PC-9 (cell line): Measurements from ENCODE around the gene NHLRC1. TPM values are rescaled to one million over a fixed set of nuclear protein-coding genes. Genes with fewer than 3 reads are reported as not detected.

Source experiments
- BruUV-seq: library from RNA; stranded (reverse); fragments of 400-500 nt; replicated peaks from 2 replicates; lab custom pipeline; 2021; lab: Mats Ljungman, UMichigan
- CTCF ChIA-PET: fragments of 300-600 bp; sonication (Branson Sonifier 250); formaldehyde crosslinking; loops from one replicate; lab custom pipeline; 2022; ENCODE audit warnings: antibody characterized with exemption; lab: Charles Lee
- POLR2A ChIA-PET: fragments of 300-600 bp; sonication (Branson Sonifier 250); formaldehyde crosslinking; loops from one replicate; lab custom pipeline; 2022; ENCODE audit warnings: antibody characterized with exemption; ENCODE audit not compliant: unreplicated experiment; lab: Charles Lee
- DNase-seq, 2 experiments: peaks; one replicate each; pipeline versions ENCODE4 v3.0.0 to v3.0.0-alpha.2; 2015 to 2022; ENCODE audit warnings: mixed read lengths in 1 of 2
- H2AFZ ChIP-seq: fragments of 200-600 bp; sonication (generic); 2 replicates; pipeline ENCODE4 v1.8.1; 2017; ENCODE audit warnings: antibody characterized with exemption
- H3F3A ChIP-seq: fragments of 200-600 bp; sonication (generic); 2 replicates; pipeline ENCODE4 v1.8.1; 2017; ENCODE audit warnings: antibody characterized with exemption, mild to moderate bottlenecking, low read depth; ENCODE audit not compliant: insufficient read depth
- H3K27ac ChIP-seq: fragments of 200-600 bp; sonication (generic); 2 replicates; pipeline ENCODE4 v1.6.1; 2016; ENCODE audit warnings: mixed run types
- H3K27me3 ChIP-seq: fragments of 200-600 bp; sonication (generic); 2 replicates; pipeline ENCODE4 v1.6.1; 2016; ENCODE audit warnings: low read depth, mixed run types; ENCODE audit not compliant: insufficient read depth
- H3K36me3 ChIP-seq: fragments of 200-600 bp; sonication (generic); 2 replicates; pipeline ENCODE4 v1.6.1; 2016; ENCODE audit warnings: low read depth, mixed run types
- H3K4me1 ChIP-seq: fragments of 200-600 bp; sonication (generic); replicated peaks from 2 replicates; pipeline ENCODE4 v1.6.1; 2016; ENCODE audit warnings: mixed run types; ENCODE audit not compliant: insufficient read depth
- H3K4me2 ChIP-seq: fragments of 200-600 bp; sonication (generic); 2 replicates; pipeline ENCODE4 v1.6.1; 2017; ENCODE audit warnings: mixed run types
- H3K4me3 ChIP-seq: fragments of 200-600 bp; sonication (generic); 2 replicates; pipeline ENCODE4 v1.6.1; 2016; ENCODE audit warnings: mixed run types
- H3K79me2 ChIP-seq: fragments of 200-600 bp; sonication (generic); 2 replicates; pipeline ENCODE4 v1.6.1; 2017; ENCODE audit warnings: low read depth, mixed run types
- H3K9me2 ChIP-seq: fragments of 200-600 bp; sonication (generic); 2 replicates; pipeline ENCODE4 v1.8.1; 2017; ENCODE audit warnings: mild to moderate bottlenecking; ENCODE audit not compliant: insufficient read depth
- H3K9me3 ChIP-seq: fragments of 200-600 bp; sonication (generic); 2 replicates; pipeline ENCODE4 v1.8.1; 2016; ENCODE audit warnings: low read depth; ENCODE audit not compliant: insufficient read depth
- H4K20me1 ChIP-seq: fragments of 200-600 bp; sonication (generic); 2 replicates; pipeline ENCODE4 v1.8.1; 2017; ENCODE audit not compliant: insufficient read depth
- EZH2 ChIP-seq: fragments of 200-600 bp; sonication (generic); IDR thresholded peaks from 2 replicates; pipeline ENCODE4 v1.8.0; 2017; ENCODE audit warnings: antibody characterized with exemption, low read depth
- intact Hi-C: fragments of 100-400 bp; cut with micrococcal nuclease; formaldehyde crosslinking; loops from one replicate; pipeline ENCODE4 v1.10.0; 2022; ENCODE audit not compliant: unreplicated experiment
- total RNA-seq: library from RNA; stranded (reverse); gene quantifications from 2 replicates; pipeline ENCODE4 v1.2.3, GENCODE V29; 2021
- TF ChIP-seq, protein P1 (sequence below): fragments of 200-600 bp; sonication (generic); conservative IDR thresholded peaks from 2 replicates; pipeline ENCODE4 v1.6.1; 2017; ENCODE audit warnings: mixed run types, antibody characterized with exemption, mild to moderate bottlenecking, moderate library complexity

NHLRC1 gene
- total RNA-seq, 1 experiment from 2014 or later, result 1.0 TPM

DNA sequence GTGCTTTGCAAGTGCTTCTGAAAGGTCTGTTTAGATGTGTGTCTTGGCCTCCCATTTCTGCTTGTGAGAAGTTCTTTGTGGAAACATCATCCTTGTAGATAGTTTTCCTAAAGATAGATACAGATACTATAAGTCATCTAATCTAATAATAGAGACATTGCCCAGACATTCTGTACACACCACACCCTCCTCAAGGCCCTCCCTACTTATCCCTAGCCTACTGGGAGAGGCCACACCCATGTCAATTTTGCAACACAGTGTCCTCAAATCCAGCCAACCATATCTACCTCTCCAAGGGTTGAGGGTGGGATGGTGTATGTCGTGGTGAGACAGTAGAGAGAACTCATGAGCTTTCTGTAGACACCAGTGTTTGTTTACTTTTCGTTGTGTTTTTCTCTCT, 39.0 kb upstream of the NHLRC1 start:
- no peaks in the 10 kb centered on the region for H3K9me2 ChIP-seq
- H3K36me3 ChIP-seq, result 0 out of 2 replicates have a peak, but pooled peaks cover 4% of the 10 kb centered on the region
- ChIA-PET CTCF (no interaction called here), POLR2A (no interaction called here)
- intact Hi-C loops, result no loop called here
- no peak overlapping the region for H3K4me3 ChIP-seq
- no peak for DNase-seq
- no peaks in the 10 kb centered on the region for H3K9me3 ChIP-seq
- peaks cover 12% of the 10 kb centered on the region for H3K4me1 ChIP-seq
- no peaks in the 10 kb centered on the region for H4K20me1 ChIP-seq
- no peaks in the 10 kb centered on the region for H3K79me2 ChIP-seq
- BruUV-seq, result no TSS peak
- no peaks in the 10 kb centered on the region for H3K27me3 ChIP-seq
- H3F3A ChIP-seq, result peaks cover 3% of the 10 kb centered on the region; the same call in 1 of the 2 replicates
- no peak for TF ChIP-seq EZH2
- TF ChIP-seq, protein P1, sequence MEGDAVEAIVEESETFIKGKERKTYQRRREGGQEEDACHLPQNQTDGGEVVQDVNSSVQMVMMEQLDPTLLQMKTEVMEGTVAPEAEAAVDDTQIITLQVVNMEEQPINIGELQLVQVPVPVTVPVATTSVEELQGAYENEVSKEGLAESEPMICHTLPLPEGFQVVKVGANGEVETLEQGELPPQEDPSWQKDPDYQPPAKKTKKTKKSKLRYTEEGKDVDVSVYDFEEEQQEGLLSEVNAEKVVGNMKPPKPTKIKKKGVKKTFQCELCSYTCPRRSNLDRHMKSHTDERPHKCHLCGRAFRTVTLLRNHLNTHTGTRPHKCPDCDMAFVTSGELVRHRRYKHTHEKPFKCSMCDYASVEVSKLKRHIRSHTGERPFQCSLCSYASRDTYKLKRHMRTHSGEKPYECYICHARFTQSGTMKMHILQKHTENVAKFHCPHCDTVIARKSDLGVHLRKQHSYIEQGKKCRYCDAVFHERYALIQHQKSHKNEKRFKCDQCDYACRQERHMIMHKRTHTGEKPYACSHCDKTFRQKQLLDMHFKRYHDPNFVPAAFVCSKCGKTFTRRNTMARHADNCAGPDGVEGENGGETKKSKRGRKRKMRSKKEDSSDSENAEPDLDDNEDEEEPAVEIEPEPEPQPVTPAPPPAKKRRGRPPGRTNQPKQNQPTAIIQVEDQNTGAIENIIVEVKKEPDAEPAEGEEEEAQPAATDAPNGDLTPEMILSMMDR, result no peak
- no peak overlapping the region for H3K27ac ChIP-seq
- no peak overlapping the region for H2AFZ ChIP-seq
- H3K4me2 ChIP-seq, result no peak overlapping the region

DNA sequence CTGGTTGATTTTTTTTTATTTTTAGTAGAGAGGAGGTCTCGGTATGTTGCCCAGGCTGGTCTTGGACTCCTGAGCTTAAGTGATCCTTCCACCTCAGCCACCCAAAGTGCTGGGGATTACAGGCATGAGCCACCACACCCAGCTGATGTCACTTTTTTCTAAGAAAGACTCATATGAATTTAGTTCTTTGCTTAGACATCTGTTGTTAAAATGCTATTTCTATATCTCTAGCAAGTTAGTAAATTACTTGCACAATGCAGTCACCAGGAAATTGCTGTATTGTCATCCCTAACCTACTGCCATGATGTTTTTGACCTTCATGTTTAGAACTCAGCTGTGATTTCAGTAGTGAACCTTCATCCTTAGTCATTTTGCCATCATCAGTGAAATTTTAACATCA, 38.4 kb upstream of the NHLRC1 start:
- intact Hi-C loops, result no loop called here
- H3K27ac ChIP-seq, result no peak overlapping the region
- CTCF ChIA-PET, result no interaction called here

DNA sequence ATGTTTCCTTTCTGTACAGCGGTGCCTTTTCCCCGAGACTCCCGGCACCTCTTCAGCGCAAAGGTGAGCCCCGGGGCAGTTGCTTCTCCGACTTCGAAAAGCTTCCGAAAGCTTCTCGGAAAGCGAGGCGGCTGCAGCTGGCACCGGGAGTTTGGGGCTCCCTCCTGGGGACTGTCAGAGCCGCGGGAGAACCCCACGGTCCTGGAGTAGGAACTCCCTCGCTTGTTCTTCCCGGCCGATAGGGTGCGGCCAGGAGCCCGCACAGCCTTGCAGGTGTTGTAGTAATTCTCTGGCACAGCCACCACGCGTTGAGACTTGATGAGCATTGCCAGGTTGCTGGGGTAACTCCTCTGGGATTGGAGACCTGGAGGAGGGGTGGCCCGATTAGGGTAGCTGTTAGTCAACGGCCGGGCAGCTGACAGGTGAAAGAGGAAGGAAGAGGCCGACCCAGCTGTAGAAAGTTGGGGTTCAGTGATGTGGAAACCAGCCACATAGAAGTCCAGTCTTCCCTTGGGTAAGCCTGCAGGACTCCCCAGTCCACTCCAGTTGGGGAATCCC, 33.5 kb upstream of the NHLRC1 start:
- peak overlapping the region; percentile 35 for H3K27ac ChIP-seq
- no TSS peak for BruUV-seq
- POLR2A ChIA-PET, result interaction anchor here (0.7 kb wide), 2 partner anchors 60 to 130 kb away, joined by 3 to 5 read pairs; no protein-coding TSS in a partner anchor

More for the DNA sequence above, 38.4 kb upstream of the NHLRC1 start:
- no peak for TF ChIP-seq EZH2
- TF ChIP-seq, protein P1, result no peak
- no peaks in the 10 kb centered on the region for H3K27me3 ChIP-seq
- no peaks in the 10 kb centered on the region for H3K79me2 ChIP-seq
- no TSS peak for BruUV-seq
- H3K9me2 ChIP-seq, result no peaks in the 10 kb centered on the region
- H3K4me2 ChIP-seq, result no peak overlapping the region
- no peaks in the 10 kb centered on the region for H3K9me3 ChIP-seq
- POLR2A ChIA-PET, result no interaction called here
- 0 out of 2 replicates have a peak, but pooled peaks cover 4% of the 10 kb centered on the region for H3K36me3 ChIP-seq
- H4K20me1 ChIP-seq, result no peaks in the 10 kb centered on the region
- no peak for DNase-seq
- peaks cover 8% of the 10 kb centered on the region; the same call in 1 of the 2 replicates for H3F3A ChIP-seq
- H2AFZ ChIP-seq, result no peak overlapping the region
- no peak overlapping the region for H3K4me3 ChIP-seq
- H3K4me1 ChIP-seq, result peaks cover 13% of the 10 kb centered on the region

More for the DNA sequence above, 33.5 kb upstream of the NHLRC1 start:
- peak overlapping the region; percentile 99 for H2AFZ ChIP-seq
- intact Hi-C loops, result loop anchor here (1.0 to 10.0 kb wide), 4 partner anchors 108 to 571 kb away; partner anchors contain the start of gene DEK
- TF ChIP-seq, protein P1, result no peak; the same call in 1 of the 2 replicates
- no peak for TF ChIP-seq EZH2
- DNase-seq, result peak; percentile 77 to 88
- H3K9me2 ChIP-seq, result no peaks in the 10 kb centered on the region
- H3K79me2 ChIP-seq, result no peaks in the 10 kb centered on the region
- H3F3A ChIP-seq, result peaks cover 12% of the 10 kb centered on the region; the same call in 1 of the 2 replicates
- no peaks in the 10 kb centered on the region for H3K27me3 ChIP-seq
- peaks cover 25% of the 10 kb centered on the region for H3K4me1 ChIP-seq
- CTCF ChIA-PET, result no interaction called here
- H4K20me1 ChIP-seq, result no peaks in the 10 kb centered on the region
- no peaks in the 10 kb centered on the region for H3K9me3 ChIP-seq
- H3K4me2 ChIP-seq, result peak overlapping the region; percentile 89
- H3K36me3 ChIP-seq, result 0 out of 2 replicates have a peak, but pooled peaks cover 1% of the 10 kb centered on the region
- peak overlapping the region; percentile 89 for H3K4me3 ChIP-seq
